ENCODE results near the gene CD36.

GRCh38 chr7:80614851-80615271 lies 23.6 kb upstream of the CD36 start:
- TF ChIP-seq ZBTB21 (tag by site-specific recombination; IDR thresholded peaks at IDR 0.05) (no peak), ZNF133 (tag by site-specific recombination; IDR thresholded peaks at IDR 0.05) (no peak), CTCF (tag by site-specific recombination; IDR thresholded peaks at IDR 0.05) (no peak), ZNF548 (tag by site-specific recombination; IDR thresholded peaks at IDR 0.05) (no peak), ZFP69B (tag by site-specific recombination; IDR thresholded peaks at IDR 0.05) (no peak), BCL11B (tag by site-specific recombination; IDR thresholded peaks at IDR 0.05; ENCODE audit: low read depth) (no peak), YY1 (tag by site-specific recombination; IDR thresholded peaks at IDR 0.05) (no peak), REST (tag by site-specific recombination; IDR thresholded peaks at IDR 0.05) (no peak), FEZF1 (tag by site-specific recombination; IDR thresholded peaks at IDR 0.05) (no peak), ZNF292 (tag by site-specific recombination; IDR thresholded peaks at IDR 0.05; ENCODE audit: borderline replicate concordance, low read depth) (no peak), ZNF529 (tag by site-specific recombination; IDR thresholded peaks at IDR 0.05; ENCODE audit: insufficient replicate concordance) (no peak)
